GM18873 (cell line): ENCODE measurements around the gene MAGEA11.
"Not testable (repeated sequence)": the region's sequence is repeated elsewhere in the genome, so short reads cannot be mapped to it uniquely, and the experiment has no call there.

Experiments used
- ATAC-seq: cut with Tn5 transposase; IDR thresholded peaks from one replicate; pipeline ENCODE4 v1.9.1; 2021; ENCODE audit warnings: mild to moderate bottlenecking, moderate library complexity, moderate number of reproducible peaks; ENCODE audit not compliant: unreplicated experiment, low FRiP score

Gene MAGEA11, protein sequence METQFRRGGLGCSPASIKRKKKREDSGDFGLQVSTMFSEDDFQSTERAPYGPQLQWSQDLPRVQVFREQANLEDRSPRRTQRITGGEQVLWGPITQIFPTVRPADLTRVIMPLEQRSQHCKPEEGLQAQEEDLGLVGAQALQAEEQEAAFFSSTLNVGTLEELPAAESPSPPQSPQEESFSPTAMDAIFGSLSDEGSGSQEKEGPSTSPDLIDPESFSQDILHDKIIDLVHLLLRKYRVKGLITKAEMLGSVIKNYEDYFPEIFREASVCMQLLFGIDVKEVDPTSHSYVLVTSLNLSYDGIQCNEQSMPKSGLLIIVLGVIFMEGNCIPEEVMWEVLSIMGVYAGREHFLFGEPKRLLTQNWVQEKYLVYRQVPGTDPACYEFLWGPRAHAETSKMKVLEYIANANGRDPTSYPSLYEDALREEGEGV

DNA sequence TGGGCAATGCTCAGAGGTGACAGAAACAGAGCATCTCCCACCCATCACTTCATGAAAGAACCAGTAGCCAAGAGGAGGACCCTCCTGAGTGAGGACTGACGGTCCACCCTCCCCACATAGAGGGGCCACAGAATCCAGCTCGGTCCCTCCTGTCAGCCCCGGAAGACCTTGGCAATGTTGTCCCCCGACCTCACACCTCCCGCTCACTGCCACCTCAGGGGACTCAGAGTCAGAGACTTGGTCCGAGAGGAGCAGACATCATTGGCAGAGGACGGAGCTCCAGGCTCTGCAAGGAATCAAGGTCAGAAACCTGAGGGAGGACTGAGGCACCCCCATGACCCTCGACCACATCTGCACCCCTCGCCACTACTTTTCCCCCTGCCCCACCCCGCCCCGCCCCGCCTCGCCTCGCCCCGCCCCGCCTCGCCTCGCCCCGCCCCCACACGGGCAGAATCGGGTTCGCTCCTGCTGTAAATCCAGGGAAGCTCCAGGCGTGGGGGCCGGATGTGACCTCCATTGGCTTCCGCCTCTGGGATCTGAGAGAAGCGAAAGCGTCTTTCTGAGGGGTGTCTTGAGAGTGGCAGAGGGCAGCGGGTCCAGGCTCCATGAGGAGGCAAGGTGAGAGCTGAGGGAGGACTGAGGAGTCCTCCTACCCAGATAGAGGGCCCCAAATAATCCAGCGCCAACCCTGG lies at the start of gene MAGEA11:
TSS of gene MAGEA11 (plus strand) at position 516 of the 692 bp plus-strand sequence. CDS start 1,100 bp downstream, outside the sequence.
- ATAC-seq, result no peak

DNA sequence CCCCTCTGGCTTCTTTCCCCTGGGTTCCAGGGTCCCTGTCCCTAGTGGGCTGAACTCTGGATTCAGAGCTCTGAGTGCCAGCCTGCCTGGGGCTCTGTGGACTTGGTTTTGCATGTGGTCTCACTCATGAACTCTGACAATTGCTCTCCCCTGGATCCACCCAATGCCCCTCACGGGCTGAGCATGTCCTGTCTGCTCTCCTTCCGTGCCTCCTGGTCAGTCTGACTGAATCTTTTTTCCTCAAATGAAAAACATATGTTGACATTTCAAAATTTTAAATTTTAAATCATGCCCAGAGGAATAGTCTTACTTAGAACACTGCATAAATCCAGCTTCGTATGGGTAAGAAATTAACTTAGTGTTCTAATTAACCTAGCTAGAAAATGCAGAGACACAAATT lies 36.8 kb upstream of the MAGEA11 start:
- not testable (repeated sequence) for ATAC-seq

DNA sequence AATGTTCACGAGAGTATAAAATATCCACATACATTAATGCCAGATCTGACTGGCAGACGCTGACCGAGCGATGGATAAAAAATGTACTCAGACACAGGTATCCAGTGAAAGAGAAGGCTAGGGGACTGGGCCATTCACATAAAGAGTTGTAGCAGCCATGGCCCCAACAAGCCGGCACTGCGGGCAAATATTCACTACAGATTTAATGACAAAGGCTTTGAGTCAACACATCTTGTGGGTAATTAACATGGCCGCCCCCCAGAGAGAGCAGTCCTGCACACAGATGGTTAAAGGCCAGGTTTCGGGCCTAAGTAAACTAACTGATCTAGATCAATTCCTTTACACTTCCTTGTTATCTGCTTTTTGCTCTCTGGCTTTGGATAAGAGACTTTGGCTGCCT lies 36.3 kb upstream of the MAGEA11 start:
- not testable (repeated sequence) for ATAC-seq

DNA sequence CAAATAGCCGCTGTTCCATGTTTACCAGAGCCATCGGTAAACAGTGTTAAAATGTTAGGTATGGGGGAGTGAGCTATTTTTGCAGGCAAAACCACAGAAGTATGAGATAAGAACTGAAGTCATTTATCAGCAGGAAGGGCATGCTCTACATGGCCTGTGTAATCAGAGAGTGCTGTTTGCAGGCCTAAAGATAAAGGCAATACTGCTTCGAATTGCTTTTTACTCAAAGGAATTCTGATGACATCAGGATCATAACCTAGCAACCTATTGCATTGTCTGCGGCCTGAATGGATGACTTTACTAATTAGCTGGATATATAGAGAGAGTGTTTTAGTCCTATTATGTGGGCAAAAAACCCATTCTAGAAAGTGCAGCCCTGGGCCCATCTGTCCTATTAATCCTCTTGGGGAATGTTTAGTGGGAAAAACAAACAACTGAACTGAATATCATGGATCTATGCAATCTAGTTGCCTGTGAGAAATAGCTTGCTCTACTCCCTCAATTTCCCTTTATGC lies 32.6 kb upstream of the MAGEA11 start:
- ATAC-seq, result not testable (repeated sequence)

DNA sequence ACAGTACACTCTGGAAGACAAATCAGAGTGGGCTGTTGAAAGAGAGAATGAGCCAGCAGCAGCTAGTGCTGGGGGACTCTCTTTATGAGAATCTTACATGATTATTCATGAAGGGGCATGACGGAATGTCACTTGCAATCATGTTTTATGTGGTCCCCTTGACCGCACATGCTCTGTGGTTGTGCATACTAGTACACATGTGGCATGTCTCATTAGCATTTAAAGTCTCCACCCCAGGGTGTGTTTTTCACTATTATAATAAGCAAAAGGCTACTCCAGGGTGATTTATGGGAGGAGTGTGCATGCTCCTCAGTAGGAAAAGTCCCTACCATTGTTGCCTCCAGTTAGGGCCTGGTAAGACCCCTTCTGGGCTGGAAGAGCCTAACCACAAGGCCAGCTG lies 30.7 kb upstream of the MAGEA11 start:
- ATAC-seq, result no peak

DNA sequence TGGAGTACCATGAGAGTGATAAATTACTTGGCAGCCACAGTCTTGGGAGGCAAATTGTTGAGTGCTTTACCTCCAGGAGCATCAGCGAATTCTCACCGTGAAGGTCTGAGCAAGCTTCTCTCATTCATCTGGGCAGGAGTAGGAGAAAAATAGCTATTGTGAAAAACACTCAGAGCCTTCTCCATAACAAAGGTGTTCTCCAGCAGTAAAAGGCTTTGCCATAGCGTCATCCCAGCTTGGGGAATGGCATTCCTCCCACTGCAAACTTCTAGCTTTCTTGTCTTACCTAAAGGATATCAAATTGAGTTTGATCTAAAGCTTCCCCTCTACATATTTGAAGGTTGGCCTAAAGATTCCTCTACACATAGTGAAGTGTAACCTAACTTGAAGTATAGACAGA lies 29.8 kb upstream of the MAGEA11 start:
- ATAC-seq, result no peak

DNA sequence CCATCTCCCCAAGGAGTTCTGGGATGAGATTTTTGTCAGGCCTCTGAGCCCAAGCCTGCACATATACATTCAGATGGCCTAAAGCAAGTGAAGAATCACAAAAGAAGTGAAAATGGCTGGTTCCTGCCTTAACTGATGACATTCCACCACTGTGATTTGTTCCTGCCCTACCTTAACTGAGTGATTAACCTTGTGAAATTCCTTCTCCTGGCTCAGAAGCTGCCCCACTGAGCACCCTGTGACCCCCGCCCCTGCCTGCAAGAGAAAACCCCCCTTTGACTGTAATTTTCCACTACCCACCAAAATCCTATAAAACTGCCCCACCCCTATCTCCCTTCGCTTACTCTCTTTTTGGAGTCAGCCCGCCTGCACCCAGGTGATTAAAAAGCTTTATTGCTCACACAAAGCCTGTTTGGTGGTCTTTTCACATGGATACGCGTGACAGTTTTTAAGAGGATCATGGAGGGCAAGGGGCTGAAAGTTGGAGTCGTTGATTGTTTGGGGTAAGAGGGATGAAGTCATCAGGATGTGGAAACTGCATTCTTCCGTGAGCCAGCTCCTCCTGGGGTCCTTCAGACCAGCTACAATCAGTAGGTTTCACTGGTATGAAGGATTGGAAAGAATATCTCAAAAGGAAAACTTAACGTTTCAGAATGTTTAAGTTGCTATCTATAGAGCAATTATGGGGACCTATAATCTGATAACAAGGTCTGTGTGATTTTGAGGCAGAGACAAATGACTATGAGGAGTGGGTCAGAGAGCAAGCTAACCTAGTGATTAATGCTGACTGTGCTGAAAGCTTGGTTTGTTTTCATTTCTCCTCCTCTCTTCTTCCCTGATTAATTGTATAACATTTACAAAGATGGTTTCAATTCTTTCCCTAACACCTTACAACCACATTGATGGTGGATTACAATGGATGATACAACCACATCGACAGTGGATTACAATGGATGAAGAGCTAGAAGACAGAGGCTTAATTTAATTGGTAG lies 28.6 kb upstream of the MAGEA11 start:
- ATAC-seq, result no peak

DNA sequence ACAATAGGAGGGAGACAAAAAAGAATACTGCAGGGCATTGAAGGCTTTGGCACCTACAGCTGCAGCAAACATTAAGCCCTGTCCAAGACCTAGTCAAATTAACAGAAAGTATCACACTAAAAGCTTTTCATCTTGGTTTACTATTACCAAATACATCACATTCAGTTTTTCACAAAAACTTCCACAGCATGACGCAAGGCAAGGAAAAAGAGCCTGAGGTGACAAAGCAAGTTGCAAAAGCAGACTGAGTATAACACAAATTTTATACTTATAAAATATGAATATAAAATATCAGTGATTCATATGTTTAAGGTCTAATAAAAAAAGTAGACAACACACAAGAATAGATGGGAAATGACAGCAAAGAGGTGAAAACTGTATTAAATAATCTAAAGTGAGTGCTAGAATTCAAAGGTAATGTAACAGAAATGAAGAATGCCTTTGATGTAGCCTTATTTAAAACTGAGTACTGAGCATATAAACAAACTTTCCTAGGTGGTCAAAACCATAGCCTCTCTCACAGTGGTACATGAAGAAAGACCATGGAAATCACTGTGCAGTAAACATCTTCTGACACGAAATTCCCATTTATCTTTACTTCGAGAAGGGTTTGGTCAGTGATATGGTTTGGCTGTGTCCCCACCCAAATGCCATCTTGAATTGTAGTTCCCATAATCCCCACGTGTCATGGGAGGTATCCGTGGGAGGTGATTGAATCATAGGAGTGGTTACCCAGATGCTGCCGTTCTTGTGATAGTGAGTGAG lies 27.7 kb upstream of the MAGEA11 start:
- ATAC-seq, result no peak

DNA sequence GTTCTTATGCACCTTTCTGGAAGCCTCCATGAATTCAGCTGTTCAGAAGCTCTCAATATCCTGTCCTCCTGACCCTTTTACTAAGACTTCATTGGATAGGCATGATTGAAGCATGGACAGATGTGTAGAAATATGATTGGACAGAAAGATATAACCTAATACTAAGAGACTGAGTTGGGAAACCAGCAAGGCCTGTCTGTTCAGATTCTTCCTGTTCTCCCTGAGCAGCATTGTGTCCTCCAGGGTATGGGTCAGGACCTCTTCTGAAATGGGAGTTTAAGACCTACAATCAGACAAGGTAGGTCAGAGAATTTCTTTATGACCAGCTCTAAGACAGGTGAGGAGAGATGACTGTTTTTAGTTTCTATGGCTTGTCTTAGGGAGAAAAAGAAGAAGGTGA lies 23.9 kb upstream of the MAGEA11 start:
- ATAC-seq, result no peak

DNA sequence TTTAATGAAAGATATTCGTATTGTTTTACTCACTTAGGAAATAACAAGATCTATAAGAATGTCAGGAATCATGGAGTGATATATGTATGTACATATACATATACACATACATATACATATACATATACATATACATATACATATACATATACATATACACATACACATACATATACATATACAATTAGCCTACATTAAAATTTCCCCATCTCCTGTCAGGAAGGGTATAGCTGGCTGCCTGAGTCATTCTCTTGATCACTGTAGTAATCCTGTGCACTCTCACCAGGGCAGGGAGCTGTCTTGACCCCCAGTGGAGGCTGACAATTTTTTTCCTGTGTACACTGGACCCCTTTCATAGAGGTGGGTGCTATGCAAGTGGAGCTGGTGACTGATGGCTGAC lies 23.3 kb upstream of the MAGEA11 start:
- ATAC-seq, result no peak

DNA sequence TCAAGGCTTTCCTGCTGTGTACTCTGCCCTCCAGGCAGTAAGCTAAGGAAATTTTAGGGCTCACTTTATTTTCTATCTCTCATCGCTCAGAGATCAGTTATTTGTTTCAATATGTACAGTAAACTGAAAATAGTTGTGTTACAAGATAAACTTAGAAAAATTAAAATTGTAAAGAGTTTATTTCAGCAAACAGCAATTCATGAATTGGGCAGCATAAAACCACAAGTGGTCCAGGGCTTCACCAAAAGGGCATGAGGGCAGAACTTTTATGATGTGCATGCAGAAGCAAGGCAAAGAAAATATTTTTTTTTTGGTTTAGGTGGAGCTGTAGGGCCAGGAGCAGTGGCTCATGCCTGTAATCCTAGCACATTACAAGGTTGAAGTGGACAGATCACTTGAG lies 20.1 kb upstream of the MAGEA11 start:
- ATAC-seq, result no peak

DNA sequence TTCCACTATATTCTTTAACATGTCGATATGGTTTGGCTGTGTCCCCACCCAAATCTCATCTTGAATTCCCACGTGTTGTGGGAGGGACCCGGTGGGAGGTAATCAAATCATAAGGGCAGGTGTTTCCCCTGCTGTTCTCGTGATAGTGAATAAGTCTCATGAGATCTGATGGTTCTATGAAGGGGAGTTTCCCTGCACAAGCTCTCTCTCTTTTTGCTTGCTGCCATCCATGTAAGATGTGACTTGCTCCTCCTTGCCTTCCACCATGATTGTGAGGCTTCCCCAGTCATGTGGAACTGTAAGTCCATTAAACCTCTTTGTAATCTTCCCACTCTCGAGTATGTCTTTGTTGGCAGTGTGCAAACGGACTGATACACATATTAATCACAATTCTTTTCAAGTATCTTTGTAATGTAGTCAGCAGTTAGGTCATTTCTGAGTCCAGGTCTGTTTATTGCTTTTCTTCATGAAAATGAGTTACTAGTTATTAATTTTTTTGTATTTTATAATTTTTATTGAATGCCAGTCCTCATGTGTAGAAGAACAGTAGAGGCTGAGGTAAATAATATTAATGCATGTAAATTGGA lies 19.1 kb upstream of the MAGEA11 start:
- not testable (repeated sequence) for ATAC-seq

DNA sequence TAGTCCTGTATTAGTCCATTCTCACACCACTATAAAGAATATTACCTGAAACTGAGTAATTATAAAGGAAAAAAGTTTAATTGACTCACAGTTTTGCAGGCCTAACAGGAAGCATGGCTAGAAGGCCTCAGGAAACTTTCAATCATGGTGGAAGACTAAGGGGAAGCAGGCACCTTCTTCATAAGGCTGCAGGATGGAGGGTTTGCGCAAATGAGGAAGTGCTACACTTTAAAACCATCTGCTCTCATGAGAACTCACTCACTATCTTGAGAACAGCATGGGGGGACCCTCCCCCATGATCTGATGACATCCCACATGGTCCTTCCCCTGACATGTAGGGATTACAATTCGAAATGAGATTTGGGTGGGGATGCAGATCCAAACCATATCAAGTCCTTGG lies 12.1 kb upstream of the MAGEA11 start:
- no peak for ATAC-seq

DNA sequence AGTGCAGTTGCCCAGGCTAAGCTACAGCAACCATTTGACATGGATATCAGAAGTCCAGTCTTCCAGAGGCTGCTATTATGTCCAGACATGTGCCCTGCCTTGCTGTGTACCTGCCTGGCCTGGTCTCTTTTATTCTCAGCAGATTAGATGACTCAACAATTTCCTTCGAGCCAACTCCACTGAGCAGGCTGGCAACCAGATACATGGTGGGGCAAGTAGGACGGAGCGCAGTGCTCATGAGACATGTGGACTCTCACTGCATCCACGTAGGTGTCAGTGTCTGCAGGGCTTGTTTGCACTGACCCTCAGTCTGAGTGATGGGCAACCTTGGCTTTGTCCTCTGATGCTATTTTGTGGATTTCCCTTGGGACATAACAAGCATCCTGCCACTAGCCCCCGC lies 7.2 kb upstream of the MAGEA11 start:
- no peak for ATAC-seq

DNA sequence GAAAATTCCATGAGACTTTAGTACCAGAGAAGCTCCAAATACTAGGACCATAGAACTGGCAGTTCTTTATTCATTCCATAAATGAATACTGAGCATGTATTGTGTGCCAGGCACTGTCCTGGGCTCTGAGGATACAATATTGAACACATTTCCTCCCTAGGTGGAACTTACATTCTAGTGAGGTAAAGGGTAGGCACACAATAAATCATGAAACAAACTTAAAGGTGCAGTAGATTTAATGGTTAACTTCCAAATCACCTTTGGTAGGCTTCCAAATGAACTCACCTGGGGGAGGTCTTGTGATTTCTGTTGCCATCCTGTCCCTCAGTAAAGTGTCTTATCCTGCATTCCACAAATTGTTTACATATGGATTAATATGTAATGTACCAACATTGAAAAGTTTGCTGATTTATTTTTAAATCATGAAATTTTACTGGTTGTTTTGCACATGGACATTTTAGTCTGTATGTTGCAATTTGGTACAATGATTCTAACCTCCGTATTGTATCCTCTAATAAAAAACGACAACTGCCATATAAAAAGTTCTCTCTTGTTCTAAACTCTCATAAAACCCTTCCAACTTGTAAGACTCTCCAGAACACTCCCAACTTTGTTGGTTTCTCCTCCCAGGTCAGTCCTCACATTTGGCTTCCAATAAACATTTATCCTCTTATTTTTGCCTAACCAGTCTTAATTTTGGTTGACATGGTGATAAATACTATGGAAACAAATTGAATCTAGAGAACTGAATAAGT lies 4.5 kb upstream of the MAGEA11 start:
- no peak for ATAC-seq

DNA sequence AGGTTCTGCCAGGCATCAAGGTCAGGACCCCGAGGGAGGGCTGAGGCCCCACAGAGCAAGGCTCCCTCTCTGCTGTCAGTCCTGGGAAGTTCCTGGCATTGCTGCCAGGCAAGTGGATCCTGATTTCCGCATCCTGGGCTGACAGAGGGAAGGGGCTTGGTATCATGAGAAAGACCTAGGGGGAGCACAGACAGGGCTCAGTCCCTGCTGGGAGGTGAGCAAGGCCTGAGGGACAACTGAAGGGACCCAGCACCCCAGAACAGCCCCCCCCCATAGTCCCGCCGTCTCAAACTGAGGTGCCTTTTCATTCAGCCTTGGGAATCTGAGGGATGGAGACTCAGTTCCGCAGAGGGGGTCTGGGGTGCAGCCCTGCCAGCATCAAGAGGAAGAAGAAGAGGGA lies 971 bp downstream of the MAGEA11 start:
- ATAC-seq, result no peak

DNA sequence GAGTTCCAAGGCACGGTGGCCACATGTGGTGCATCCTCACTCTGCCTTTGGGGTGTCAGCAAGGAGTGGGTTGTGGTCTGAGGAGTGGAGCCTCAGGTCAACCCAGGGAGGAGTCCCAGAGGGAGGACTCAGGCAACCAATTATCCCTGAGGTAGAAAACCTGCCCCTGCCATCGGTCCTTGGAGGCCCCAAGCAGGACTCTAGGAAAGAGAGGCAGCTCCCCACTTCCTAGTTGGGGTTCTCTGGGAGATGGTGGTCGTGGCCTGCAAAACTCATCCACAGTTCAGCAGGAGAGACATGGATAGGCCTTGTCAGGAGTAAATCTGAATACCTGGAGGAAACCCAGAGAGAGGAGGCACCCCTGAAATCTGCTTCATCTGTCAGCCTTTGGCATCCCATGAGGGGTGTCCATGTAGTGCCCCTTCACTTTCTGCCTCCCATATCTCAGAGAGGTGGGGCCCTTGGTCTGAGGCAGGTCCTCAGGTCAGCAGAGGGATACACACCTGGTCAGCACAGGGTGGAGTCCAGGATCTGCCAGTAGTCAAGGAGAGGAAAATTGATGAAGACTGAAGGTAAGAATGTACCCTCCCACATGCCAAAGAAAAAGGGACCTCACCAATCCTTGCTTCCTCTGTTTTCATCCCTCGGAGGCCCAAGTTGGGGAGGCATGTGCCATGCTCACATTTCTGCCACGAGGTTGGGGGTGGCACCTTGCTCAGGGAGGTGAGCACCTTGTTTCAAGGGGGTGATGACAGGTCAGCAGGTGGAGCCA lies 1.6 kb downstream of the MAGEA11 start:
- no peak for ATAC-seq

DNA sequence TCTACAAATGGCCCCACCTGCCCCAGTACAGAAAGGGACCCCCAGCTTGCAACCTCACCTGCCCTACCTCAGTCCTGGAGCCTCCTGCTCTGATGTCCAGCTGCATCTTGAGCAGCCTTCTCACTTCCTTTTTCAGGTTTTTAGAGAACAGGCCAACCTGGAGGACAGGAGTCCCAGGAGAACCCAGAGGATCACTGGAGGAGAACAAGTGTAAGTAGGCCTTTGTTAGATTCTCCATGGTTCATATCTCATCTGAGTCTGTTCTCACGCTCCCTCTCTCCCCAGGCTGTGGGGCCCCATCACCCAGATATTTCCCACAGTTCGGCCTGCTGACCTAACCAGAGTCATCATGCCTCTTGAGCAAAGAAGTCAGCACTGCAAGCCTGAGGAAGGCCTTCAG lies 3.6 kb downstream of the MAGEA11 start:
- no peak for ATAC-seq
